K562 (cell line): ENCODE results near the gene SMIM13. TPM values are rescaled to one million over a fixed set of nuclear protein-coding genes. Genes with fewer than 3 reads are reported as not detected.

Source experiments
- CXXC5 ChIP-seq: fragments of 250-450 bp; sonication (Bioruptor Pico); IDR thresholded peaks from 2 replicates; pipeline ENCODE4 v1.8.0; 2022; ENCODE audit warnings: inconsistent platforms, mild to moderate bottlenecking, moderate library complexity
- ESRRA ChIP-seq: fragments of 450-650 bp; IDR thresholded peaks from 2 replicates; pipeline ENCODE4 v1.6.1; 2014; ENCODE audit warnings: low read depth, mild to moderate bottlenecking, moderate library complexity, borderline replicate concordance
- ID3 ChIP-seq, 2 experiments: fragments of 250-450 bp in 1 of 2; fragments of 450-650 bp in 1 of 2; sonication (Bioruptor Pico) in 1 of 2; IDR thresholded peaks; 2 replicates each; pipeline versions ENCODE4 v1.6.1 to v1.8.0; 2016 to 2021; ENCODE audit warnings: mild to moderate bottlenecking in 2 of 2, moderate library complexity in 2 of 2, missing compliant biosample characterization in 1 of 2, missing genetic modification characterization in 1 of 2
- MTA2 ChIP-seq: fragments of 450-650 bp; IDR thresholded peaks from 2 replicates; pipeline ENCODE4 v1.6.1; 2016; ENCODE audit warnings: low read depth
- MTF1 ChIP-seq: fragments of 250-450 bp; sonication (Bioruptor Pico); IDR thresholded peaks from 2 replicates; pipeline ENCODE4 v1.9.0; 2021; ENCODE audit warnings: moderate library complexity, mild to moderate bottlenecking, inconsistent platforms, borderline replicate concordance
- NCOA1 ChIP-seq: fragments of 450-650 bp; IDR thresholded peaks from 2 replicates; pipeline ENCODE4 v1.6.1; 2016; ENCODE audit warnings: low read depth
- PCBP2 ChIP-seq: fragments of 200-400 bp; formaldehyde crosslinking; IDR thresholded peaks from 2 replicates; pipeline ENCODE4 v1.6.1; 2018; ENCODE audit warnings: low read length, low read depth, mild to moderate bottlenecking, moderate library complexity; ENCODE audit not compliant: poor library complexity, severe bottlenecking
- SMAD1 ChIP-seq: fragments of 150-350 bp; IDR thresholded peaks from 2 replicates; pipeline ENCODE4 v1.6.1; 2014; ENCODE audit warnings: low read length, low read depth; ENCODE audit not compliant: partially characterized antibody
- TEAD4 ChIP-seq, 2 experiments: sonication (generic) in 1 of 2; formaldehyde crosslinking in 1 of 2; IDR thresholded peaks; 2 replicates each; pipeline versions ENCODE4 v1.6.1 to v1.8.0; 2012 to 2022; ENCODE audit warnings: borderline replicate concordance in 1 of 2, inconsistent platforms in 1 of 2, low read length in 1 of 2, mild to moderate bottlenecking in 1 of 2, missing genetic modification reagents in 1 of 2
- ZNF263 ChIP-seq: sonication (generic); formaldehyde crosslinking; IDR thresholded peaks from 2 replicates; pipeline ENCODE4 v1.8.0; 2022; ENCODE audit warnings: mild to moderate bottlenecking, missing genetic modification reagents, borderline replicate concordance
- ZNF512 ChIP-seq: IDR thresholded peaks from 2 replicates; pipeline ENCODE4 v1.6.1; 2016; ENCODE audit warnings: missing genetic modification characterization, missing compliant biosample characterization
- ZNF639 ChIP-seq, 2 experiments: fragments of 200-800 bp in 1 of 2; sonication (Bioruptor generic) in 1 of 2; sonication (generic) in 1 of 2; formaldehyde crosslinking in 1 of 2; IDR thresholded peaks in 1 of 2; conservative IDR thresholded peaks in 1 of 2; 2 replicates each; pipeline versions ENCODE4 v1.5.0 to v1.6.1; 2016 to 2020; ENCODE audit warnings: missing compliant biosample characterization in 1 of 2, missing genetic modification characterization in 1 of 2, missing genetic modification reagents in 1 of 2
- polyA plus RNA-seq, 8 experiments: library from polyadenylated mRNA; depleted of rRNA in 4 of 8; stranded (reverse) in 5 of 8; unstranded in 3 of 8; fragments of >200 nt; fragmentation: Nextera tagmentation in 2 of 8; fragmentation: Illumina TruSeq in 1 of 8; extraction: Ambion mirVana in 2 of 8; extraction: Trizol in 1 of 8; gene quantifications; 2 replicates each; pipeline versions ENCODE4 v1.2.1 to v1.2.3, GENCODE V29; 2011 to 2014; ENCODE audit warnings: inconsistent platforms in 1 of 8, missing spikeins in 1 of 8
- total RNA-seq, 7 experiments: library from RNA; depleted of rRNA in 6 of 7; stranded (reverse); fragments of >200 nt in 6 of 7; fragmentation: Illumina TruSeq in 2 of 7; extraction: Trizol in 2 of 7; gene quantifications; 2 replicates each; pipeline versions ENCODE4 v1.2.1 to v1.2.3, GENCODE V29; 2011 to 2021; ENCODE audit warnings: low replicate concordance in 1 of 7

Gene SMIM13
- total and polyA plus RNA-seq, 9 of the 15 experiments (the other 6 are each of a cell fraction or from before 2014, with no cell fraction given), result 5.5 to 24.8 (median 11.7) TPM

- no peak for TF ChIP-seq ZNF263 (CRISPR knock-in tag)
- no peak for TF ChIP-seq ESRRA
- TF ChIP-seq CXXC5 (CRISPR knock-in tag), result no peak
- TF ChIP-seq NCOA1, result no peak
- no peak for TF ChIP-seq MTF1
- no peak for TF ChIP-seq SMAD1
- no peak for TF ChIP-seq ID3 (CRISPR knock-in tag; IDR thresholded peaks at IDR 0.05)
- TF ChIP-seq ID3 (tag; IDR thresholded peaks at IDR 0.05), result no peak
- peak; percentile 67 for TF ChIP-seq TEAD4 (IDR thresholded peaks at IDR 0.05; ENCODE audit: low read length)
- TF ChIP-seq TEAD4 (CRISPR knock-in tag; IDR thresholded peaks at IDR 0.05; ENCODE audit: borderline replicate concordance), result no peak
- TF ChIP-seq PCBP2, result no peak
- TF ChIP-seq ZNF639 (CRISPR knock-in tag; conservative IDR thresholded peaks at IDR 0.05 in 1 of 2, IDR thresholded peaks at IDR 0.05 in 1 of 2), result no peak
- TF ChIP-seq MTA2, result 0 out of 2 replicates have a peak, but pooled peaks have one; percentile 12
- TF ChIP-seq ZNF512 (tag), result no peak
These were observed 15.4 kb upstream of the SMIM13 start (continued) for GRCh38 chr6:11078266-11078665.
